RKO (cell line): ENCODE results near the gene KCNH6.

Experiments
- DNase-seq: peaks from one replicate; pipeline ENCODE4 v3.0.0-alpha.2; 2016; ENCODE audit warnings: low spot score

Gene KCNH6, protein sequence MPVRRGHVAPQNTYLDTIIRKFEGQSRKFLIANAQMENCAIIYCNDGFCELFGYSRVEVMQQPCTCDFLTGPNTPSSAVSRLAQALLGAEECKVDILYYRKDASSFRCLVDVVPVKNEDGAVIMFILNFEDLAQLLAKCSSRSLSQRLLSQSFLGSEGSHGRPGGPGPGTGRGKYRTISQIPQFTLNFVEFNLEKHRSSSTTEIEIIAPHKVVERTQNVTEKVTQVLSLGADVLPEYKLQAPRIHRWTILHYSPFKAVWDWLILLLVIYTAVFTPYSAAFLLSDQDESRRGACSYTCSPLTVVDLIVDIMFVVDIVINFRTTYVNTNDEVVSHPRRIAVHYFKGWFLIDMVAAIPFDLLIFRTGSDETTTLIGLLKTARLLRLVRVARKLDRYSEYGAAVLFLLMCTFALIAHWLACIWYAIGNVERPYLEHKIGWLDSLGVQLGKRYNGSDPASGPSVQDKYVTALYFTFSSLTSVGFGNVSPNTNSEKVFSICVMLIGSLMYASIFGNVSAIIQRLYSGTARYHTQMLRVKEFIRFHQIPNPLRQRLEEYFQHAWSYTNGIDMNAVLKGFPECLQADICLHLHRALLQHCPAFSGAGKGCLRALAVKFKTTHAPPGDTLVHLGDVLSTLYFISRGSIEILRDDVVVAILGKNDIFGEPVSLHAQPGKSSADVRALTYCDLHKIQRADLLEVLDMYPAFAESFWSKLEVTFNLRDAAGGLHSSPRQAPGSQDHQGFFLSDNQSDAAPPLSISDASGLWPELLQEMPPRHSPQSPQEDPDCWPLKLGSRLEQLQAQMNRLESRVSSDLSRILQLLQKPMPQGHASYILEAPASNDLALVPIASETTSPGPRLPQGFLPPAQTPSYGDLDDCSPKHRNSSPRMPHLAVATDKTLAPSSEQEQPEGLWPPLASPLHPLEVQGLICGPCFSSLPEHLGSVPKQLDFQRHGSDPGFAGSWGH

DNA sequence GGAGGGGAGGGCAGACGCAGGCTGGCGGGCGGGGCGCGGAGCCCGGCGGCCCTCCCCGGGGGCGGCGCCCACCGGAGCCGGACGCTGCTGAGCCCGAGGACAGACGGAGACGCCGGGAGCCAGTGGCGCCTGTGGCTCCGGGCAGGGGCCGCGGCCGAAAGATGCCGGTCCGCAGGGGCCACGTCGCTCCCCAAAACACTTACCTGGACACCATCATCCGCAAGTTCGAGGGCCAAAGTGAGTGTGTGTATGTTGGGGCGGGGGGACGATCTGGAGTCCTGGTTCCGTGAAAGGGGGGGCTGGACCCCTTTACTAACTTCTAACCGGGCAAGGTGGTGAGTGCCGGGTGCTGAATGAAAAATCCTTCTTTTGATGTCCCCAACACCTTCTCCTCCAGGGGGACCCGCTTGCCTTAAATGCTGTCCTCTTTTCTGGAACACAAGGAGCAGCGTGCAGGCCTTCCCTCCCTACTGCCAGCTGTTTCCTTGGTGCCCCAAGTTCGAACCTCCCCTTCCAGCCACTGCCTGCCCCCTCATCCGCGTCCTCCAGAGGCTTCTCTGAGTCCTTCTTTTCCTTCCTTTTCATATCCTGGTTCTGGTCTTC is at the start of gene KCNH6:
TSS of gene KCNH6 (plus strand) at position 106 of the 603 bp plus-strand sequence. CDS start at position 162, 56 bp downstream.
- no peak for DNase-seq

DNA sequence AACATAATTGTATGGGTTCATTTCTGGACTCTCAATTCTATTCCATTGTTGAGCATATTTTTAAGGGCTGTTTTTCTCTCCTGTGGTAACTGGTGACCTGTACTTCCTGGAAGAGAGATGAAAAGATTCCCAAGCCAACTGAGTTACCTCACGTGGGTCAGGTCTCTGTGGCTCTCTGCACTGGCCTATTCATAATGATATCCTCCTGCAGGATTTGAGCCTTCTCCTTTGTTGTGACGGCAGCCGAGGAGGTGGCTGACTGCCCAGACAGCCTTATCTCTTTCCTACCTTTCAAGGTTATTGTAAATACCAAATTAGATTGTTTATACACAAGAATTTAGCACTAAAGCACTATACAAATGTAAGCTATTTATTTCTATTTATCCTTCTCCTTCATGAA is 49.0 kb upstream of the KCNH6 start:
- DNase-seq = no peak

DNA sequence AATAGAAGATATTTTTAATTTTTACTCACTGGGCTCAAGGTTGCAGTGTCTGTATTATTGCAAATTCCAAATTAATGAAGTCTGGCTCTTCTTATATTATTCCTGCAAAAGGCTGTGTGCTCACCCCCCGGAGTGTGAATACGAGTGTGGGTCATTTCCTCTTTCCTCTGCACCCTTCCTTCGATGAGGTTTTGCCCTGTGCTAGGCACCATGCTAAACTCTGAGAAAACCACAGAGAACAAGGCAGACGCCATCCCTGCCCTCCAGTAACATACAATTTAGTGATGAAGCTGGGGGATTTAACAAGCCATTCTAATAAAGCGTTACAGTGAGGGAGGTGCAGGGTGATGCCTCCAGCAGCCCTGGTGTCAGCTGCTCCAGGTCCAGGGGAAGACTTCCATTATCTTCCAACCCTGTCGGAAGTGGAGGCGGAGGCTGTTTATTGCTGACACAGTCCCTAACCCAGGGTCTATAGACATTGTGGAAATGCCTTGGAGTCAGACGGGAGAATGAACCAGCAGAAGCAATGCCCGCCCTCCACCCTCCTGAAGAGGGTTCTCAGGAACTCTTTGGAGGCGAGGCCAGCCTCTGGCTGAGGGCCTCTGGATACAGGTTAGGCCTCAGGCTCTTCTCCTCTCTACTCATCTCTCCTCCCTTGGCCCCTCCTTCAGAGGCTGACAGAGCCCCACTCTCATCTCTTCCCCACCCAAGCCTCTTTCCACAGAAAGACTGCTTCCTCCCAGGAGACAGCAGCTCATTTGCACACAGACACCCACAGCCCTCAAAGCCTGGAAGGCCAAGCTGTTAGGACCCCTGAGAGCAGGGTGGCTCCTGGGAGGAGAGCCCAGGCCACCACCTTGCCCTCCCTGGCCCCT is 48.3 kb upstream of the KCNH6 start:
- no peak for DNase-seq

DNA sequence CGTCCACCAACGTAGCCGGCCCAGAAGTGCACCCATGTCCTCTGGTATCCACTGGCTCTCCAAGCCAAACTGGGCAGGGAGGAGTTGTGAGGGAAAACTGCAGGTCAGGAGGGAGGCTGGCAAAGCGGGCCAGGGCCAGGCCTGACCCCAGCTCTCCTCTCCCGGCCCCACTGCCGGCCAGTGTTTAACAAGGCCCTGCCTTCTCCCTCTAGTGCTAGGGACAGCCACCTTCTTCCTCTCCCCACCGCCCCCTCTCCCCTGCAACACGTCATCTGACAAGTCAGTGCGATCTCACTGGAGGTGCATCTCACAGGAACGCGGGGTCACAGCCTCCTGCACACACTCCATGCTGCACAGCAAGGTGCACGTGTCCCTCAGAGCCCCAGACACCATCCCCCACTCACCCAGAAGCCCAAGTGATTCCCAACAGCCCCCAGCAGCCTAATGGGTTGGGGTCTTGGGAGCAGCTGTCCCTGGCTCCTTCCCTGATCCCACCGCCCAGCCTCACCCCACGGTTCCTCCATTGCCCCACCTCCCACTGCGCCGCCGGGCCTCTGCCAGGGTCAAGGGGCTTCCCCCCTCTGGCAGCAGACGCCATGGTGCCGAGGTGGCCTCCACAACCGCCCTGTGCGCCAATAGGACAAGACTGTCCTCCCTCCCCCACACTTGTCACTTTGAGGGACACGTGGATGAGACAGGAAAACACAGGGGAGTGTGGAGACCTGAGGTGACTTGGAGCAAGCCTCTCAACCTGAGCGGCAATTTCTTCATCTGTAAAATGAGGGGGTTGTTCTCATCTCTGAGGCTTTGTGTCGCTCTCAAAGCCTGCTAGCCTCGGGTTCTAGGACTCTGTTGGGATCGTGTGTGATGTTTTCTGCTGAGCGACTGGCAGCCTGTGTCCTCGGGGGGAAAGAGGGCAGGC is 47.4 kb upstream of the KCNH6 start:
- no peak for DNase-seq

DNA sequence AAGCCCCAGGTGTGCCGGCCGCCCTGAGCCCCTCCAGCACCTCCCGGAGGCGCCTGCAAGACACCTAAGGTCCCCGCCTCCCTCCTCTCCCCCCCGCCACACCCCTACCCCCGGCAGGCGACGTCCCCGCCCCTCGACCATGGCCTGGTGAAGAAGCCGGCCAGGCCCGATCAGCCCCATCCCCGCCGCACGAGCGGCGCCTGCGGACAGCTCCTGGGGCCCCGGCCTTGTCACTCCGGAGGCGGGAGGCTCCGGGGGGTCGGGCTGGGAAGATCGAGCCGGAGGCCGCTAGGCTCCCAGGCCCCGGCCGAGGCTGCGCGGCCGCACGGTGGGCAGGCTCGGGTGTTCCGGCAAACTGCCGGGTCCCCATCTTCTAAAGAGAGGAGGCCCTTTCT is 46.7 kb upstream of the KCNH6 start:
- peak; percentile 12 for DNase-seq

DNA sequence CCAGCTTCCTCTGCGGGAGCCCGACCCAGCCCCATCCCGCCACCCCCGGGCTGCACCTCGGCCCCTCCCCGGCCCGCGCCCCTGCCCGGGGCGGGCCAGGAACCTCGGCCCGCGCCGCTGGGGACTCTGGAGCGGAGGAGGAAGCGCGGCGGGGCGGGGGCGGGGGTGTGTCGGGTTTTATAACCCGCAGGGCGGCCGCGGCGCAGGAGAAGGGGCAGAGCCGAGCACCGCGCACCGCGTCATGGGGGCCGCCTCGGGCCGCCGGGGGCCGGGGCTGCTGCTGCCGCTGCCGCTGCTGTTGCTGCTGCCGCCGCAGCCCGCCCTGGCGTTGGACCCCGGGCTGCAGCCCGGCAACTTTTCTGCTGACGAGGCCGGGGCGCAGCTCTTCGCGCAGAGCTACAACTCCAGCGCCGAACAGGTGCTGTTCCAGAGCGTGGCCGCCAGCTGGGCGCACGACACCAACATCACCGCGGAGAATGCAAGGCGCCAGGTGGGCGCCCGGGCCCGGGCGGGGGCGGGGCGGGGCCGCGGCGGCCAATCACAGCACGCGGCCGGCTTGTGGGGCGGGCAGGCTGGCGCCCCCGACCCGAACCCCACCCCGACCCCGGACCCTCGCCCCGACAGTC is 46.2 kb upstream of the KCNH6 start, which contains the start of gene ACE:
TSS of gene ACE (plus strand) at position 208 of the 626 bp plus-strand sequence. CDS start at position 242, 34 bp downstream.
- peak; percentile 71 for DNase-seq

DNA sequence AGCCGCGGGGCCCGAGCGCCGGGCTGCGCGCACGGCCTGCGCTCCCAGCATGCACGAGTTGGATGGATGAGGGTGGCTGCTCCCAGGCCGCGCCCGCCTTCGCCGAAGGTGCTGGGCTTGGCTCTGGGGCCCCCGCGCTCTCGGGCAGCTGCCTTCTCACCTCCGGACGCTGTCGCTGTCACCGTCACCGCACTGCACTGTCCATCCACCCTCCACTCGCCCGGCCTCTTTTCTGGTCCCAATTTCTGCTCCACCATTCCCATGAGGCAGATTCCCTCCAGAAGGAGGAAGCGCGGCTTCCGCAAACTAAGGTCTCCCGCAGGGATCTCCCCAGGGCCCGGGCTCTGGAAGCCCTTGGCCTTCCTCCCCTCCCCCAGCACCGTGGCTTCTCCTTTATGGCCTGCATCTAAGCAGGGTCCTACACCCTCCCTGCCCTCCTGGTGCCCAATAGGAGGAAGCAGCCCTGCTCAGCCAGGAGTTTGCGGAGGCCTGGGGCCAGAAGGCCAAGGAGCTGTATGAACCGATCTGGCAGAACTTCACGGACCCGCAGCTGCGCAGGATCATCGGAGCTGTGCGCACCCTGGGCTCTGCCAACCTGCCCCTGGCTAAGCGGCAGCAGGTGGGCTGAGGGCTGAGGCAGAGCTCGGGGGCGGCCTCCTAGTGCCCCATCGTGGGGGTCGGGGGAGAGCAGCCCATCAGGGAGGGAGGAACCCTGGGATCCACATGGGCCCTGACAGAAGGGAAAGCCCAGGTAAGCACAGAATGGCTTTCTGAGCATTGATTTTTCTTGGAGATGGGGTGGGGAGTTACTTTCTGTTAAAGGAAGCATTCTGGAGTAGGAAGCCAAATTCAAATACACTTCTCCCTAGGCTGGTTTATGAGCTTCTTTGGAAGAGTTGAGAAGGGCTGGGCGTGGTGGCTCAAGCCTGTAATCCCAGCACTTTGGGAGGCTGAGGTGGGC is 45.4 kb upstream of the KCNH6 start:
- no peak for DNase-seq

DNA sequence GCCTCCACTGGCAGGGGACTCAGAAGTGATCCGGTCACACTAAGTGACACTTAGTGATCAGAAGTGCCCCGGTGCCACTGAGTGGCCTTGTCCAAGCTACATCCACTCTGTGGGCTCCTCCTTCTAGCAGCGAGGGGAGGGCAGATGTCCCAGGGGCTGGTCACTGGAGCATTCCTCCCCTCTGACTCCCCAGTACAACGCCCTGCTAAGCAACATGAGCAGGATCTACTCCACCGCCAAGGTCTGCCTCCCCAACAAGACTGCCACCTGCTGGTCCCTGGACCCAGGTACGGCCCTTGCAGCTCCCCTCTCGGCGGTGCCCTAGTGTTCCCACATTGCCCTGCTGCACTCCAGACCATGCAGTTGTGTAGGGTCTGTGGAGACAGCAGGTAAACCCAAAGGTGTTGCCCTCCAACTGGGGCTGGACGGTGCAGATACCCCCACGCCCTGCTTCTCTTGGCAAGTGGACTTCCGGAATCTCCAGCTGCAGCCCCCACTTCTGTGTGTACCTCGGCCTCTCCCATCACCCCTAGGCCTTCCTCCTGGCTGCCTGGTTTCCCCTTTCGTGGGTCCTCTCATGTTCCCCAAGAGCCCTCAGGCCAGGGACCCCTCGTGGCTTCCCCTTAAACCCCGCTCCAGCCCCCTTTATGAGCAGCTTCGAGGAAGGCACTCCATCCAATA is 44.2 kb upstream of the KCNH6 start:
- peak; percentile 86 for DNase-seq

DNA sequence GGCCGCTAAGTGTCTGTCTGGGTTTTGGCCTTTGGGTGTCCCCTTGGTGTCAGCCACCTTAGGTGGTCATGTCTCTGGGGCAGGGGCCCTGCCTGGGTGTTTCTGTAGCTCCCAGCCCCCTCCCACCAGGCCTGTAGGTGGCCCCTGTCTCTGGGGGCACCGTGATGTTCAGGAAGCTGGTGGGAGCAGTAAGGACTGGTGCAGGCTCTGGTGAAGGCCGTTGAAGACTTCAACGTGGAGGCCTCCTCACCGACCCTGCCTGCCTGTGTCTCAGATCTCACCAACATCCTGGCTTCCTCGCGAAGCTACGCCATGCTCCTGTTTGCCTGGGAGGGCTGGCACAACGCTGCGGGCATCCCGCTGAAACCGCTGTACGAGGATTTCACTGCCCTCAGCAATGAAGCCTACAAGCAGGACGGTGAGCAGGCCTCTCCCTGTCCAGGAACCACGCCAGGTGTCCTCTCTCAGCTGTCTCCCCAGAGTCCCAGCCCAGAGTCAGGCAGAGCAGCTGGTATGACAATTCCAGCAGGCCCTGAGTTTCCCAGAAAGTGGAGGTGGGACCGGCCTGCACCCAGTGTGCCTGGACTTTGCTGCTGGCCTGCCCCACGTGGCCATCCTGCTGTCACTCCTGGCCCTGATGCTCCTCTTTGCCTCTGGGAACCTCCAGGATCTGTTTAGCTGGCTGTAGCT is 43.5 kb upstream of the KCNH6 start:
- DNase-seq = no peak

DNA sequence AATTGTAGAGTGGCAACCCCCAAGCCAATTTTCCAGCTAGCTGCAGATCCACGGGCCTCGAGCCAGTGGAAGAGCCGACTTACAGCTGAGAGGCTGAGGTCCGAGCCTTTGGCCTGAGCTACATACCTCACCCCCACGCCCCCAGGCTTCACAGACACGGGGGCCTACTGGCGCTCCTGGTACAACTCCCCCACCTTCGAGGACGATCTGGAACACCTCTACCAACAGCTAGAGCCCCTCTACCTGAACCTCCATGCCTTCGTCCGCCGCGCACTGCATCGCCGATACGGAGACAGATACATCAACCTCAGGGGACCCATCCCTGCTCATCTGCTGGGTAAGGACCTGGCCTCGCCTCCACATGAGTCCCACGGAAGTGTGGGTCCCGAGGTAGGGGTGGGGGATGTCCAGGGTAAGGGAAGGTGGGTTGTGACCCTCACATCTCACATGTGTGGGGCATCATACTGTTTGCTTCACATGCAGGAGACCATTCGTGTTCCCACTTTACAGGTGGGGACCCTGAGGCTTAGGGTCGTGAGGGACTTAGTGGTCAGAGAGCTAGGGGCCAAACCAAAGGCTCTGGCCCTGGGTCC is 42.9 kb upstream of the KCNH6 start:
- no peak for DNase-seq

DNA sequence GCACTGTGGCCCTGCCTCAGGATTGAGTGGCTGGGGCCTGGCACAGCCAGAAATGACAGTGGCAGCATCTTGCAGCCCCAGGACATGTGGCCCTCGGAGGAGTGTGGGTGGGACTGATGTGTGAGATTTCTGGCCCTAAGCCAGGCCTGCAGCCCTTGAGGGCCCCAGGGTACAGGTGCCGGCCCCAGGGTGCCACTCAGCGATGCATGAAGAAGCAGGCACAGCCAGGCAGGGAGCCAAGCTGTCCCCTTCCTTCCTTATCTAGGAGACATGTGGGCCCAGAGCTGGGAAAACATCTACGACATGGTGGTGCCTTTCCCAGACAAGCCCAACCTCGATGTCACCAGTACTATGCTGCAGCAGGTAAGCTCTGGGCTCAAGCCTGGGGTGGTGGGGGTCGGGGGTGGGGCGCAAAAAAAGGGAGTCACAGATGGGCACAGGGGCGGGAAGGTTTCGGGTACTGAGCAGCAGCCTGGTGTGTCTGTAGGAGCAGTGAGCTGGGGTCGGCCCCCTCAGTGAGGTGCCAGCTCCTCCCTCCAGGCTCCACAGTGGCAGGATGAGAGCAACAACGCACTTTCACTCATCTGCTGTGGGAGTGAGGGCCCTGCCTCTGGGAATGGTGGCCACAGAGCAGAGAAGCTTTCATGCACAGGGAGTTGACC is 42.2 kb upstream of the KCNH6 start:
- no peak for DNase-seq

DNA sequence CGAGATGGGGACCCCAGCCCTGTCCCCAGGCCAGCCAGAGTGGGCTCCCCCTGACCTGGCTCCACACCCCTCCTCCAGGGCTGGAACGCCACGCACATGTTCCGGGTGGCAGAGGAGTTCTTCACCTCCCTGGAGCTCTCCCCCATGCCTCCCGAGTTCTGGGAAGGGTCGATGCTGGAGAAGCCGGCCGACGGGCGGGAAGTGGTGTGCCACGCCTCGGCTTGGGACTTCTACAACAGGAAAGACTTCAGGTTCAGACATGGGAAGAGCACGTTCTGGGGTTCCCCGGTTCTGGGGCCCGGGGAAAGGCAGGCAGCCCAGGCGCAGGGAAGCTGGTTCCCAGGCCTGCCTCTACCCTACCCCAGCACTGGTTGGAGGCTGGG is 41.7 kb upstream of the KCNH6 start:
- no peak for DNase-seq

DNA sequence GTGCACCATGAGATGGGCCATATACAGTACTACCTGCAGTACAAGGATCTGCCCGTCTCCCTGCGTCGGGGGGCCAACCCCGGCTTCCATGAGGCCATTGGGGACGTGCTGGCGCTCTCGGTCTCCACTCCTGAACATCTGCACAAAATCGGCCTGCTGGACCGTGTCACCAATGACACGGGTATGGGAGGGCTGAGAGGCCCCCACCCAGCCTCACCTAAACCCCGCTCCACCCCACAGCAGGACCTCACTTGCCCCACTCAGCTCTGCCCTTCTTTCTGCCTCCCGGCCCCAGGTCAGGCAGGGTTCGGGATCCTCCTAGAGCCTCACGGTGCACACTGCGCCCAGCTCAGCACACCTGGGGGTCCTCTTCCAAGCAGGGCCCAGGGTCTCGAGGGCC is 40.6 kb upstream of the KCNH6 start:
- no peak for DNase-seq

DNA sequence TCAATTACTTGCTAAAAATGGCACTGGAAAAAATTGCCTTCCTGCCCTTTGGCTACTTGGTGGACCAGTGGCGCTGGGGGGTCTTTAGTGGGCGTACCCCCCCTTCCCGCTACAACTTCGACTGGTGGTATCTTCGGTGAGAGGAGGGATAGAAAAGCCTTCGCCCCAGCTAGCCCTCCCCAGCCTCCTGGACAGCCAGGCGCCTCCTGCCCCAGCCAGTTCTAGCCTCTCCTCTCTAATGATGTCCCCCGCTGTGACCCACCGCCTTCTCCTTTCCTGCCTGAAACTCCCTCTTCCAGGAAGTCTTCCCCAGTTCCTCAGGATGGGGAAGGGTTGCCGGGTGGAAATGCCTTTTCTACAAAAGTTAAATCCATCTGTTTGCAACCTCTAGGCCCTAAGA is 40.1 kb upstream of the KCNH6 start:
- DNase-seq = no peak

DNA sequence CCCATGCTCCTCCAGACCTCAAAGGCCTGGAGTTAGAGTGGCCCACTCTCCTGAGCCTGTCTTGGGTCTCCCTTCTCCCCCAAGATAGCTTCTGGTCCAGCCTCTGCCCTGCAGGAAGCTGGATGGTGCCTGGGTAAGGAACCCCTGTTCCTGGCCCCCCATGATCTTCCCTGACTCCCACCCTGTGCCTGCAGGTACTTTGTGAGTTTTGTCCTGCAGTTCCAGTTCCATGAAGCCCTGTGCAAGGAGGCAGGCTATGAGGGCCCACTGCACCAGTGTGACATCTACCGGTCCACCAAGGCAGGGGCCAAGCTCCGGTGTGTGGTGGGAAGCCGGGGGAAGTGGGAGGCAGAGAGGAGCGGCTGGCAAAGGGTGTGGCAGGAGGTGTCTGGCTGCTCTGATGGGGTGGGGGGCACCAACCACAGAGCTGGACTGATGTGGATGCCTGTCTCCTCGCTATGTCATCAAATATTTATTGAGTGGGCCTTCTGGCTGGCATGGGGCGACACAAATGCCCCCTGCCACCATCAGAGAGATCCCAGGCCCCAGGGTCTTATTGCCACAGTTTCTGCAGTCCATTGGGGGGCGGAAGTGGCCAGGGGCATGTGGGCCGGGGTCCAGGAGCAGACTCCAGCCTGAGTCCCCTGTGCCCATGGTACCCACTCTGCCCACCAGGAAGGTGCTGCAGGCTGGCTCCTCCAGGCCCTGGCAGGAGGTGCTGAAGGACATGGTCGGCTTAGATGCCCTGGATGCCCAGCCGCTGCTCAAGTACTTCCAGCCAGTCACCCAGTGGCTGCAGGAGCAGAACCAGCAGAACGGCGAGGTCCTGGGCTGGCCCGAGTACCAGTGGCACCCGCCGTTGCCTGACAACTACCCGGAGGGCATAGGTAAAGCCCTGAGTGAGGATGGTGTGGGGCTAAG is 39.2 kb upstream of the KCNH6 start:
- DNase-seq = no peak
